Mammary epithelial cell (primary cell): Measurements from ENCODE around the gene KCTD21.

ENCODE experiments used
- EZH2 ChIP-seq: IDR thresholded peaks from 2 replicates; pipeline ENCODE4 v1.6.1; 2012; ENCODE audit warnings: low read length, inconsistent platforms, borderline replicate concordance
- TF ChIP-seq, protein P1 (sequence below), 2 donors: IDR thresholded peaks in 1 of 2; conservative IDR thresholded peaks in 1 of 2; 2 replicates each; pipeline ENCODE4 v1.5.1; 2011 to 2012; ENCODE audit warnings: inconsistent platforms in 2 of 2, low read length in 2 of 2, mild to moderate bottlenecking in 2 of 2, control low read depth in 1 of 2, low read depth in 1 of 2; ENCODE audit not compliant: insufficient read depth in 1 of 2; ENCODE audit errors: extremely low read depth in 1 of 2

DNA sequence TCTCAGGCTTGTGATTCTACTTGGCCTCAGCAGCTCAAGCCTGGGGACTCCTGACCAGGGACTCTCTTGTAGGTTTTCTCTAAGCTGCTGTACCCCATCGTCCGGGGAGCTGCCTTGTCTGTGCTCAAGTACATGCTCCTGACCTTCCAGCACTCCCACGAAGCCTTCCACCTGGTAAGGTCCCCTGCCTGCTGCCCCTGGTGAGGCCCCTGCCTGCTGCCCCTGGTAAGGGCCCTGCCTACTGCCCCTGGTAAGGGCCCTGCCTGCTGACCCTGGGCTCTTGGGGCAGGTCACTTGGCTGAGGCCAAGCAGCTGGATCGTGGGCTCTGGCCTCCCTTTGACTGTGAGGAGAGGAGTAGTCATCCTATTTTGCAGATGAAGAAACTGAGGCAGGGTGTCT is 11.6 kb upstream of the KCTD21 start:
- TF ChIP-seq, protein P1, sequence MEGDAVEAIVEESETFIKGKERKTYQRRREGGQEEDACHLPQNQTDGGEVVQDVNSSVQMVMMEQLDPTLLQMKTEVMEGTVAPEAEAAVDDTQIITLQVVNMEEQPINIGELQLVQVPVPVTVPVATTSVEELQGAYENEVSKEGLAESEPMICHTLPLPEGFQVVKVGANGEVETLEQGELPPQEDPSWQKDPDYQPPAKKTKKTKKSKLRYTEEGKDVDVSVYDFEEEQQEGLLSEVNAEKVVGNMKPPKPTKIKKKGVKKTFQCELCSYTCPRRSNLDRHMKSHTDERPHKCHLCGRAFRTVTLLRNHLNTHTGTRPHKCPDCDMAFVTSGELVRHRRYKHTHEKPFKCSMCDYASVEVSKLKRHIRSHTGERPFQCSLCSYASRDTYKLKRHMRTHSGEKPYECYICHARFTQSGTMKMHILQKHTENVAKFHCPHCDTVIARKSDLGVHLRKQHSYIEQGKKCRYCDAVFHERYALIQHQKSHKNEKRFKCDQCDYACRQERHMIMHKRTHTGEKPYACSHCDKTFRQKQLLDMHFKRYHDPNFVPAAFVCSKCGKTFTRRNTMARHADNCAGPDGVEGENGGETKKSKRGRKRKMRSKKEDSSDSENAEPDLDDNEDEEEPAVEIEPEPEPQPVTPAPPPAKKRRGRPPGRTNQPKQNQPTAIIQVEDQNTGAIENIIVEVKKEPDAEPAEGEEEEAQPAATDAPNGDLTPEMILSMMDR (conservative IDR thresholded peaks at IDR 0.05 in 1 of 2, IDR thresholded peaks at IDR 0.05 in 1 of 2; ENCODE audit: extremely low read depth in 1 of 2, insufficient read depth in 1 of 2, low read depth in 1 of 2, low read length in 2 of 2): no peak
- TF ChIP-seq EZH2: no peak
